ENCODE measurements around the gene CCNY. TPM values are rescaled to one million over a fixed set of nuclear protein-coding genes. Genes with fewer than 3 reads are reported as not detected.

The CCNY gene
- total RNA-seq, 2 donors from 2014 or later: 40.1 to 84.6 TPM

- H3K27me3 ChIP-seq (replicated peaks; ENCODE audit: insufficient read depth): no peaks in the 10 kb centered on the region
- no peak for TF ChIP-seq CTCF (IDR thresholded peaks at IDR 0.05)
- DNase-seq (ENCODE audit: low spot score) (no peak), ATAC-seq (ENCODE audit: insufficient number of reproducible peaks, low FRiP score, low read depth) (no peak)
- H3K4me1 ChIP-seq (ENCODE audit: control insufficient read depth in 1 of 2, low read depth in 2 of 2): peaks cover 3 to 4% of the 10 kb centered on the region in 2 donors
- no peak overlapping the region for H3K4me3 ChIP-seq
- no peaks in the 10 kb centered on the region for H3K9me3 ChIP-seq
- no peak overlapping the region for H3K27ac ChIP-seq
- H3K36me3 ChIP-seq: no peaks in the 10 kb centered on the region
These were observed 276.8 kb downstream of the CCNY start for GRCh38 chr10:35613107-35613440.

- Histone ChIP-seq H3K27ac (no peak overlapping the region), H3K27me3 (replicated peaks; ENCODE audit: insufficient read depth) (no peaks in the 10 kb centered on the region), H3K4me3 (no peak overlapping the region), H3K4me1 (ENCODE audit: control insufficient read depth in 1 of 2, low read depth in 2 of 2) (no peaks in the 10 kb centered on the region), H3K9me3 (no peaks in the 10 kb centered on the region), H3K36me3 (no peaks in the 10 kb centered on the region)
- TF ChIP-seq CTCF (IDR thresholded peaks at IDR 0.05): no peak
- no peak for ATAC-seq (ENCODE audit: insufficient number of reproducible peaks, low FRiP score, low read depth)
- no peak for DNase-seq (ENCODE audit: low spot score)
These were observed 277.4 kb downstream of the CCNY start for GRCh38 chr10:35613597-35614226.

GRCh38 chr10:35614312-35614711, 278.0 kb downstream of the CCNY start:
- Histone ChIP-seq H3K4me3 (no peak overlapping the region), H3K36me3 (no peaks in the 10 kb centered on the region), H3K9me3 (no peaks in the 10 kb centered on the region), H3K4me1 (ENCODE audit: control insufficient read depth in 1 of 2, low read depth in 2 of 2) (no peaks in the 10 kb centered on the region), H3K27me3 (replicated peaks; ENCODE audit: insufficient read depth) (no peaks in the 10 kb centered on the region), H3K27ac (no peak overlapping the region)
- no peak for TF ChIP-seq CTCF (IDR thresholded peaks at IDR 0.05)
- DNase-seq (ENCODE audit: low spot score): no peak
- no peak for ATAC-seq (ENCODE audit: insufficient number of reproducible peaks, low FRiP score, low read depth)

Other genes starting within 250 kb of the CCNY start
- 10 to 100 TPM in 1 of 2 donors, 1 to 10 TPM in 1; 9.6 to 11.8 TPM for gene CUL2, start 246.2 kb upstream of the CCNY start, total RNA-seq
- 10 to 100 TPM; 34.1 to 53.4 TPM for gene CREM, start 209.7 kb upstream of the CCNY start, total RNA-seq